D721Med (cell line): ENCODE data around the gene C9orf152.

ENCODE experiments used
- DNase-seq: peaks from one replicate; pipeline ENCODE4 v3.0.0; 2011; ENCODE audit warnings: low spot score; ENCODE audit not compliant: insufficient read length
- FAIRE-seq: peaks from 2 replicates; lab custom pipeline; 2011; peaks lifted over from hg19 to GRCh38; lab: Jason Lieb, UNC
- CTCF ChIP-seq: IDR thresholded peaks from 2 replicates; pipeline ENCODE4 v1.5.1; 2012; ENCODE audit warnings: mild to moderate bottlenecking, control low read depth; ENCODE audit not compliant: insufficient read depth; ENCODE audit errors: missing control alignments

The C9orf152 gene

GRCh38 chr9:110241858-110242321 lies 33.9 kb upstream of the C9orf152 start:
- no peak for TF ChIP-seq CTCF
- no peak for FAIRE-seq
- DNase-seq: no peak

GRCh38 chr9:110241260-110241857 lies 33.4 kb upstream of the C9orf152 start:
- no peak for TF ChIP-seq CTCF
- DNase-seq (no peak), FAIRE-seq (no peak)

- no peak for FAIRE-seq
- DNase-seq: no peak
- TF ChIP-seq CTCF: no peak
Observed at GRCh38 chr9:110240198-110240597, 32.2 kb upstream of the C9orf152 start.

GRCh38 chr9:110228321-110228720 lies 20.4 kb upstream of the C9orf152 start:
- no peak for FAIRE-seq
- no peak for TF ChIP-seq CTCF
- no peak for DNase-seq

- TF ChIP-seq CTCF: no peak
- DNase-seq (no peak), FAIRE-seq (no peak)
Observed at GRCh38 chr9:110224583-110224982, 16.6 kb upstream of the C9orf152 start.

GRCh38 chr9:110220809-110221208 lies 12.8 kb upstream of the C9orf152 start:
- DNase-seq (no peak), FAIRE-seq (no peak)
- no peak for TF ChIP-seq CTCF

- DNase-seq (no peak), FAIRE-seq (no peak)
- peak; percentile 65 for TF ChIP-seq CTCF
Observed at GRCh38 chr9:110217656-110218099, 9.7 kb upstream of the C9orf152 start.
